WERI-Rb-1 (cell line): ENCODE measurements around the gene TEKT5.

Experiments used
- DNase-seq: peaks from one replicate; pipeline ENCODE4 v3.0.0-alpha.2; 2020
- H3K27ac ChIP-seq: fragments of 250-450 bp; sonication (Bioruptor Pico); 2 replicates; pipeline ENCODE4 v1.5.1; 2020; ENCODE audit warnings: mild to moderate bottlenecking, moderate library complexity
- H3K27me3 ChIP-seq: fragments of 250-450 bp; sonication (Bioruptor Pico); 2 replicates; pipeline ENCODE4 v1.5.1; 2021; ENCODE audit warnings: mild to moderate bottlenecking, low read depth, moderate library complexity; ENCODE audit not compliant: insufficient read depth, severe bottlenecking
- H3K36me3 ChIP-seq: fragments of 250-450 bp; sonication (Bioruptor Pico); 2 replicates; pipeline ENCODE4 v1.5.1; 2020; ENCODE audit warnings: mild to moderate bottlenecking, moderate library complexity
- H3K4me3 ChIP-seq: 2 replicates; pipeline ENCODE4 v1.5.1; 2011; ENCODE audit warnings: low read depth, mild to moderate bottlenecking, control low read depth, low read length
- H3K9me3 ChIP-seq: fragments of 250-450 bp; sonication (Bioruptor Pico); 2 replicates; pipeline ENCODE4 v1.5.1; 2021; ENCODE audit warnings: mild to moderate bottlenecking, moderate library complexity; ENCODE audit not compliant: severe bottlenecking
- TF ChIP-seq, protein P1 (sequence below): IDR thresholded peaks from 2 replicates; pipeline ENCODE4 v1.5.1; 2011; ENCODE audit warnings: low read depth, mild to moderate bottlenecking, control low read depth, inconsistent platforms, low read length

The TEKT5 gene

DNA sequence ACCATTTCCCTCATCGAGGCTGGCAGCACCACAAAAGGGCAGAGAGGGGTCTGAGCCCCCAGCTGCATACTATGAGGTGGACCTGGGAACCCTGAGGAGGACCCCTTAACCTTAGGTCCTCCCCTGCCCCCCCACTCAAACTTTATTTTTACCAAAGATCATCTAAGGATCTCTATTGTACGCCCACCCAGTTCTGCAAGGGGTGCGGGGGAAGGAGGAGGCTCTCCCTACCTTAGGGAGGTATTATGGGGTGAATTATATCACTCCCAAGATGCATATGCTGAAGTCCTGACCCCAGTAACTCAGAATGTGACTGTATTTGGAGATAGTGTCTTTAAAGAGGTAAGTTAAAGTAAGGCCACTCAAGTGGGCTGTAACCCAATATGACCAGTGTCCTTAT is 87.6 kb downstream of the TEKT5 start:
- Histone ChIP-seq H3K4me3 (no peak overlapping the region), H3K9me3 (no peaks in the 10 kb centered on the region), H3K27me3 (no peaks in the 10 kb centered on the region), H3K27ac (no peak overlapping the region), H3K36me3 (no peaks in the 10 kb centered on the region)
- no peak for DNase-seq
- TF ChIP-seq, protein P1, sequence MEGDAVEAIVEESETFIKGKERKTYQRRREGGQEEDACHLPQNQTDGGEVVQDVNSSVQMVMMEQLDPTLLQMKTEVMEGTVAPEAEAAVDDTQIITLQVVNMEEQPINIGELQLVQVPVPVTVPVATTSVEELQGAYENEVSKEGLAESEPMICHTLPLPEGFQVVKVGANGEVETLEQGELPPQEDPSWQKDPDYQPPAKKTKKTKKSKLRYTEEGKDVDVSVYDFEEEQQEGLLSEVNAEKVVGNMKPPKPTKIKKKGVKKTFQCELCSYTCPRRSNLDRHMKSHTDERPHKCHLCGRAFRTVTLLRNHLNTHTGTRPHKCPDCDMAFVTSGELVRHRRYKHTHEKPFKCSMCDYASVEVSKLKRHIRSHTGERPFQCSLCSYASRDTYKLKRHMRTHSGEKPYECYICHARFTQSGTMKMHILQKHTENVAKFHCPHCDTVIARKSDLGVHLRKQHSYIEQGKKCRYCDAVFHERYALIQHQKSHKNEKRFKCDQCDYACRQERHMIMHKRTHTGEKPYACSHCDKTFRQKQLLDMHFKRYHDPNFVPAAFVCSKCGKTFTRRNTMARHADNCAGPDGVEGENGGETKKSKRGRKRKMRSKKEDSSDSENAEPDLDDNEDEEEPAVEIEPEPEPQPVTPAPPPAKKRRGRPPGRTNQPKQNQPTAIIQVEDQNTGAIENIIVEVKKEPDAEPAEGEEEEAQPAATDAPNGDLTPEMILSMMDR = no peak

DNA sequence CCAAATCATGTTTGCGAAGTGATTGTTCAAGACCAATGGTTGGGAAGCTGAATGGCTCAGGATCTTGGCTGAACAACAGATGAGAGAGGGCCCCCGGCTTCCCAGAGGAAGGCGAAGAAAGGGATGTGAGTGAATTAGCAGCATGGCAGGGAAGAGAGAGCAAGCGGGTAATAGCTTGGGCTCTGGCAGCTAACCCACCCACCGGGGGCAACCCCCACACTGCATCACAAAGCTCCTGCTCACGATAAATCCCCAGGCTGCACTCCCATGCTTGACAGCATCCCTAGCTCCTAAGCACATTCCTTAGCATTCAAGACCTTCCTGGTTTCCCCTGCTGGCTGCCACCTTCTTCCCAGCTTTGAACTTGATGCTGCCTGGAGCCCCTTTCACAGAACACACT is 88.1 kb downstream of the TEKT5 start:
- Histone ChIP-seq H3K27ac (no peak overlapping the region), H3K36me3 (no peaks in the 10 kb centered on the region), H3K9me3 (no peaks in the 10 kb centered on the region), H3K4me3 (no peak overlapping the region), H3K27me3 (no peaks in the 10 kb centered on the region)
- TF ChIP-seq, protein P1 = no peak
- no peak for DNase-seq

DNA sequence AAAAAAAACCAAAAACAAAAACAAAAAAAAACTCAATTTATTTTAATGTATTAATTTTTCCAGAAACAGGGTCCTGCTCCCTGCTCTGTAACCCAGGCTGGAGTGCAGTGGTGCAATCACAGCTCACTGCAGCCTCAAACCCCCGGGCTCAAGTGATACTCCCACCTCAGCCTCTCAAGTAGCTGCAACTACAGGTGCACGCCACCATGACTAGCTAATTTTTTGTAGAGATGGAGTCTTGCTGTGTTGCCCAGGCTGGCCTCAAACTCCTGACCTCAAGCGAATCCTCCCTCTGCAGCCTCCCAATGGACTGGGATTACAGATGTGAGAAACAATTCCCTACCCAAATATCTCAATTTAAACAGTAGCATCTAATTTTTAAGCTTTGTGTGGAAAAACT is 89.1 kb downstream of the TEKT5 start:
- no peaks in the 10 kb centered on the region for H3K36me3 ChIP-seq
- TF ChIP-seq, protein P1 = no peak
- no peak overlapping the region for H3K27ac ChIP-seq
- H3K4me3 ChIP-seq = no peak overlapping the region
- DNase-seq = no peak
- H3K9me3 ChIP-seq = no peaks in the 10 kb centered on the region
- H3K27me3 ChIP-seq = no peaks in the 10 kb centered on the region

DNA sequence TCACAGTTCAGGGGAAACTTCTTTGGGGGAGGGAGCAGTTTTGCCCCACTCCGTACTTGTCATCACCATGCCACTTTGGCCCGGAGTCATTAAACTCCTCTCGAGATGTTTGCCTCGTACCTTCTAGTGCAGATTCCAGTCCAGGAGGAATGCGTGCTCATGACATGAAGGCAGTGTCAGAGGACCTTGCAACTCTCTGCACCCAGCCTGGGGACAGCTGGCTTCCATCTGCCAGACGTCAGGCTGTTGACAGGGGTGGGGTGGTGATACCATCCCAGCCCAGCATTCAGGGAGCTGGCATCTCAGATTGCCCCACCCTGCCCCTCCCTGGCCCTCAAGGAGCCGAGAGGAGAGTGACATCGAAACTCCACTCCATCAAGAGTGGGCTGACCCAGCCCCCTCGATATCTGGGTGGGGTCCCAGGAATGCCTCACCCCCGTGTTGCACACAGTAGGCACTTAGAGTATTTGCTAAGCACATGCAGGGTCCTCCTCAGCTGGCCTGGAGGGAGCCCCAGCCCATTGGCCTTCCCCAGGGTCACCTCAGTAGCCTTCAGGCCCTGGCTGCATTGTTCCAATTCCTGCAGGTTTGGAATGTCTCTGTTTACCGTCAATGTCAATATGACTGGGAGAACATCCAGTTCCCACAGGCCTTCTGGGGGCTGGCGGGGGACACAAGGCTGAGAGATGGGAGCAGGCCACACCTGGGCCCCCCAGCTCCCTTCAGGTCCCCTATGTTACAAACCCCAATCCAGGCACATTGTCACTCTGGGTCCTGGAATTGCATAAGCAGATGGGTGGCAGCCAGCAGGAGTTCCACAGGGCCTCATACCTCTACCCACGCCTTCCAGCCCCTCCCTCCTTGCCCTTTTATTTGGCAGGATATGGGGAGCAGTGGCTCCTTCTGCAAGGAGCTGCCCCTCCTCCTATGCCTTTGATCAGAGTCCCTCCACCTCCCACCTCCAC is 93.0 kb downstream of the TEKT5 start:
- Histone ChIP-seq H3K9me3 (no peaks in the 10 kb centered on the region), H3K36me3 (no peaks in the 10 kb centered on the region), H3K4me3 (no peak overlapping the region), H3K27ac (no peak overlapping the region), H3K27me3 (no peaks in the 10 kb centered on the region)
- TF ChIP-seq, protein P1 = no peak
- no peak for DNase-seq

DNA sequence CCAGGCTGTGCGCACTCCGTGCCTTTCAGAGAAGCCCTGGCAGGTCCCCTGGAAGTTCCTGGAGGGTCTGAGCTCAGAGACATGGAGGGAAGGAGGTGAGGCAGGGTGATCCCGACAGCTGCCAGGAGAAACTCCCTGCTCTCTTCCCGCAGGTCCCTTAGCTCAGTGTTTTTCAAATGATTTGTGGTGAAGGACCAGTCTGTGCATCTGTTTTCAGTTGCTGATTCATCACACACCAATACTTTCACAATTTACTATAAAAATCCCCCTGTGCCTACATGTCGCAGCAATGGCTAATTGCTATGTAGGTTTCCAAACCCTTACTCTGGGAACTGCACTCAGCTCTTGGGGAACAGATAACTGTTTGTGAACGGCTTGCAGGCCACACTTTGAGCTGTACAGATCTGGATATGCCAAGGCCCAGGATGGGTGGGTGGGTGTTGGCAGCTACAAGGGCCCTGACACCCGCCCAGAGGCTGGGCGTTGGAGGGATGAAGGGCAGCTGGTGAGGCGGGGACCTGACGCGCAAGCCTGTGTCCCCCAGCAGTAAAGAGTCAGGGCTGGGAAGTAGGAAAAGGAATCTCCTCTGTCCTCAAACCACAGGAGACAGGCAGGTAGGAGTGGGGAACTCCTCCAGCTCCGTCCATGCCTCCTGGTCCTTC is 93.8 kb downstream of the TEKT5 start:
- no peak overlapping the region for H3K27ac ChIP-seq
- no peak for DNase-seq
- no peaks in the 10 kb centered on the region for H3K27me3 ChIP-seq
- no peak overlapping the region for H3K4me3 ChIP-seq
- no peaks in the 10 kb centered on the region for H3K36me3 ChIP-seq
- no peaks in the 10 kb centered on the region for H3K9me3 ChIP-seq
- TF ChIP-seq, protein P1 = no peak
